Measurements from ENCODE around the gene AMOT. TPM values are rescaled to one million over a fixed set of nuclear protein-coding genes. Genes with fewer than 3 reads are reported as not detected.

Gene AMOT
- total RNA-seq, 1 experiment from 2014 or later, result 4.0 TPM

GRCh38 chrX:112808007-112808406 lies 32.6 kb downstream of the AMOT start:
- Histone ChIP-seq H3K4me1 (ENCODE audit: control insufficient read depth, insufficient read depth, low read length) (no peaks in the 10 kb centered on the region), H3K9me3 (ENCODE audit: control insufficient read depth, insufficient read depth, low read depth, low read length) (no peaks in the 10 kb centered on the region), H3K36me3 (ENCODE audit: control insufficient read depth, insufficient read depth, low read length) (no peaks in the 10 kb centered on the region), H3K27ac (ENCODE audit: low read length) (no peak overlapping the region), H3K4me3 (ENCODE audit: low read depth in 2 of 2, low read length in 2 of 2) (no peak overlapping the region), H3K27me3 (ENCODE audit: control insufficient read depth, insufficient read depth, low read length) (no peaks in the 10 kb centered on the region)
- in situ Hi-C loops (cut with HindIII; ENCODE audit: low pct_unique_long_range_greater_than_20kb, low sequenced_read_pairs) (no loop called here), intact Hi-C loops (cut with micrococcal nuclease; ENCODE audit: unreplicated experiment) (no loop called here)
- TF ChIP-seq CTCF (IDR thresholded peaks at IDR 0.05), result no peak
- no peak for TF ChIP-seq TCF7L2 (IDR thresholded peaks at IDR 0.05; ENCODE audit: low read depth, low read length)
- no peak for TF ChIP-seq POLR2AphosphoS5 (IDR thresholded peaks at IDR 0.05; ENCODE audit: low read depth, low read length)
- ChIA-PET CTCF (no interaction called here), POLR2A (no interaction called here)
- no peak for ATAC-seq
- no peak for DNase-seq (ENCODE audit: low read depth, low spot score)
- no TSS peak for BruUV-seq (replicated peaks)

- no peak overlapping the region for H3K27ac ChIP-seq (ENCODE audit: low read length)
- ATAC-seq, result no peak
- POLR2A ChIA-PET, result no interaction called here
- CTCF ChIA-PET, result no interaction called here
- no peak for DNase-seq (ENCODE audit: low read depth, low spot score)
- no peaks in the 10 kb centered on the region for H3K27me3 ChIP-seq (ENCODE audit: control insufficient read depth, insufficient read depth, low read length)
- in situ Hi-C loops (cut with HindIII; ENCODE audit: low pct_unique_long_range_greater_than_20kb, low sequenced_read_pairs), result no loop called here
- no peaks in the 10 kb centered on the region for H3K4me1 ChIP-seq (ENCODE audit: control insufficient read depth, insufficient read depth, low read length)
- no peak overlapping the region for H3K4me3 ChIP-seq (ENCODE audit: low read depth in 2 of 2, low read length in 2 of 2)
- BruUV-seq (replicated peaks), result no TSS peak
- no peak for TF ChIP-seq TCF7L2 (IDR thresholded peaks at IDR 0.05; ENCODE audit: low read depth, low read length)
- no peak for TF ChIP-seq REST (IDR thresholded peaks at IDR 0.05; ENCODE audit: insufficient read depth in 1 of 2, low read depth in 2 of 2, low read length in 1 of 2)
- TF ChIP-seq POLR2AphosphoS5 (IDR thresholded peaks at IDR 0.05; ENCODE audit: low read depth, low read length), result no peak
- no peak for TF ChIP-seq SIN3A (IDR thresholded peaks at IDR 0.05; ENCODE audit: borderline replicate concordance, insufficient read depth, low read depth, low read length)
- TF ChIP-seq CTCF (IDR thresholded peaks at IDR 0.05), result no peak
- H3K9me3 ChIP-seq (ENCODE audit: control insufficient read depth, insufficient read depth, low read depth, low read length), result no peaks in the 10 kb centered on the region
- H3K36me3 ChIP-seq (ENCODE audit: control insufficient read depth, insufficient read depth, low read length), result no peaks in the 10 kb centered on the region
- intact Hi-C loops (cut with micrococcal nuclease; ENCODE audit: unreplicated experiment), result no loop called here
Measured at GRCh38 chrX:112803060-112803459, 37.6 kb downstream of the AMOT start.

GRCh38 chrX:112802541-112802940 lies 38.1 kb downstream of the AMOT start:
- Histone ChIP-seq H3K27me3 (ENCODE audit: control insufficient read depth, insufficient read depth, low read length) (no peaks in the 10 kb centered on the region), H3K27ac (ENCODE audit: low read length) (no peak overlapping the region), H3K36me3 (ENCODE audit: control insufficient read depth, insufficient read depth, low read length) (no peaks in the 10 kb centered on the region), H3K4me3 (ENCODE audit: low read depth in 2 of 2, low read length in 2 of 2) (no peak overlapping the region), H3K9me3 (ENCODE audit: control insufficient read depth, insufficient read depth, low read depth, low read length) (no peaks in the 10 kb centered on the region), H3K4me1 (ENCODE audit: control insufficient read depth, insufficient read depth, low read length) (no peaks in the 10 kb centered on the region)
- ChIA-PET POLR2A (no interaction called here), CTCF (no interaction called here)
- in situ Hi-C loops (cut with HindIII; ENCODE audit: low pct_unique_long_range_greater_than_20kb, low sequenced_read_pairs), result no loop called here
- DNase-seq (ENCODE audit: low read depth, low spot score) (no peak), ATAC-seq (no peak)
- BruUV-seq (replicated peaks), result no TSS peak
- intact Hi-C loops (cut with micrococcal nuclease; ENCODE audit: unreplicated experiment), result no loop called here
- TF ChIP-seq CTCF (IDR thresholded peaks at IDR 0.05) (no peak), TCF7L2 (IDR thresholded peaks at IDR 0.05; ENCODE audit: low read depth, low read length) (no peak), SIN3A (IDR thresholded peaks at IDR 0.05; ENCODE audit: borderline replicate concordance, insufficient read depth, low read depth, low read length) (no peak), REST (IDR thresholded peaks at IDR 0.05; ENCODE audit: insufficient read depth in 1 of 2, low read depth in 2 of 2, low read length in 1 of 2) (no peak), POLR2AphosphoS5 (IDR thresholded peaks at IDR 0.05; ENCODE audit: low read depth, low read length) (no peak)

Data from Panc1 (cell line).